K562 treated with DMSO at 1 percent for 24 hours (cell line): ENCODE data around the gene TXNDC9. TPM values are rescaled to one million over a fixed set of nuclear protein-coding genes. Genes with fewer than 3 reads are reported as not detected.

Source experiments
- total RNA-seq: library from RNA; unstranded; fragments of 300-600 nt; gene quantifications from 2 replicates; pipeline ENCODE4 v1.2.3, GENCODE V29; 2022; ENCODE audit warnings: low read depth; ENCODE audit not compliant: insufficient read depth

Gene TXNDC9, protein sequence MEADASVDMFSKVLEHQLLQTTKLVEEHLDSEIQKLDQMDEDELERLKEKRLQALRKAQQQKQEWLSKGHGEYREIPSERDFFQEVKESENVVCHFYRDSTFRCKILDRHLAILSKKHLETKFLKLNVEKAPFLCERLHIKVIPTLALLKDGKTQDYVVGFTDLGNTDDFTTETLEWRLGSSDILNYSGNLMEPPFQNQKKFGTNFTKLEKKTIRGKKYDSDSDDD
- 17.3 and 22.6 TPM in 2 replicates for total RNA-seq

DNA sequence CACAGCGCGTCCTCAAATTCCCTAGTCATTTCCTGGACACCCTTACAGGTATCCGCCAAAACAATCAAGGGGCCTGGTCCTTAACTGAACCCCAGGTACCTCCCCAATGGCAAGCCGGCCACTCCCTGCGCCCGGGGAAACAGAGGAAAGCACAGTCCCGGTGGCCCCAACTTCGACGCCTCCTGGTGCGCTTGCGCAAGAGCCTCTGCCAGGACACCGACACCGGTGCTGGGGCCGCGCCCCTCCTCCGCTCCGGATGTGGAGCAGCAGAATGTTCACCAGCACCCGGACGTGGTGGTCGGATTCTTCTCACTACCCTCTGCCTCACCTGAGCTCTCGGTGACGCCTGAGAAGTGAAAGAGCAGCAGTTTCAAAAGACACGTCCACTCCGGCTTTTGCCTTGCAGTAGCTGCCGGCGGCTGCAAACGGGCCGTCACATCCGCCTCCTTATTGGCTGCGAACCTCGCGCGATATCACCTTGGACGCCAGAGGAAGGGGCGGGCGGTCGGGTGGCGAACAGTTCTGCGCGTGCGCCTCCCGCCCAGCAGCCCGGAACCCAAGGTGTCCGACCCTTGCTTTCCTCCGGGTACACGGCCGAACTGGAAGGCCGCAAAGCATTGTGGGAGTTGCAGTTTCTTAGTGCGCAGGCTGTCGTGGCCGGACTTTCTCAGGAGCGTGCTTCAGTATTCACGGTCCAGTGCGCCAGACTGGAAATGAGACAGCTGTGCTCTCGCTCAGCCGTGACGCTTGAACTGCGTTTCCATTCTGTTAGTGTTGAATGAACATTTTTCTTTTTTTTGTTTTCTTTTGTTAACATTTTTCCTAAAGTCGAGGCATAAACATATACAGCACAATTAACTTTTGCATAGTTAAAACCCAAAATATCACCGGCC is at the start of gene TXNDC9:
Gene TXNDC9 (minus strand): TSS at position 423 of the 893 bp plus-strand sequence. CDS start 3,123 bp downstream, outside the sequence.

DNA sequence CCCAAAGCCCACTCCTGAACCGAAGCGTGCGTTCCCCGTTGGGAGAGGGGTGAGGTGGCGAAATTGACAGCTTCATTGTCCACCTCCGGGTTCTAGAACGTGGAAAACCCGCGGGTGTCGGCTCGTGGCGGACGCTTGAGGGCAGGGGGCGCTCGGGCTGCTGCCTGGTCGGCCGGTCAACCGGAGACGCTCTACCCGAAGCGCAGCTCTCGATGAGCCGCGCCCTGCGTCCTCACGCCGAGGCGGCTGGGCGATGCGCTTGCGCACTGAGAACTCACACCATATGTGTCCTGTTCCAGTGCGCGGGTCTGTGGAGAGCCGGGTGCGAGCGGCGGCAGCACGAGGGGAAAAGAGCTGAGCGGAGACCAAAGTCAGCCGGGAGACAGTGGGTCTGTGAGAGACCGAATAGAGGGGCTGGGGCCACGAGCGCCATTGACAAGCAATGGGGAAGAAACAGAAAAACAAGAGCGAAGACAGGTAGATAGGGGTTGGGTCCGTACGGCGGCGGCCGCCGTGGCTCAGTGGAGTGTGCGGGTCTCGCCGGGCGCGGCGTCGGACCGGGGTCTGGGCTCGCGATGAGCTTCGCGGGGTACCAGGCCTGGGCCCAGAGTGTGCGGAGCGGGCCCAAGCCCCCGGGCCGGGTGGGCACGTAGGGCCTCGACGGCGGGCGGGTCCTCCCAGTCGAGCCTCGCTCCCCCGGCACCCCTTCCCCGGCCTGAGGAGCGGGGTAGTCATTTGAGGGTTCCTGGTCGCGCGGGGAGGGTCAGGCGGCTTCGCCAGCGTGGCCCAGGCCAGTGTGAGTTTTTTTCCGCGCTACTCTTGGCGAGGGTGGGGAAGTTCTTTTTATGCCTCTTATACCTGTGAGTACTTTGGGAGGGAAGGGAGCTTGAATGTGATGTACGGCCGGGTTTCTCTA is 1.2 kb upstream of the TXNDC9 start, which contains the start of gene EIF5B:
Gene EIF5B (plus strand): TSS at position 277 of the 916 bp plus-strand sequence. CDS start 166 bp downstream, at position 443.

DNA sequence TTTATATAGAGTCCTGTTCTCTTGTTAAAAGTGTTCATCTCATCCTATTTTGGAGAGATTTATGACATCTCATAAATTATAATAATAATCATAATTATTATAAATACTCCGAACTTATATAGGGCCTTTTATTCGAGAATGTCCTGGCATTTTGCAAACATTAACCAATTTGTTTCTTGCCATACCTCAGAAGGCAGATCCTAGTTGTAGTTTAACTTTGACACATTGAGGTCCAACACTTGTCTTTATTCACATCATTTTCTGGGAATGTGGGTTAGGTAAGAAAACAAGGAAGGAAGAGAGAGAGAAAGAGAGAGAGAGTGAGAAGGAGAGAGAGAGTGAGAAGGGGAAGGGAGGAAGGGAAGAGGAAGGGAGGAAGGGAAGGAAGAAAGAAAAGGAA is 35.0 kb downstream of the TXNDC9 start, which contains the start of gene LYG1:
Gene LYG1 (minus strand): TSS at position 101 of the 400 bp plus-strand sequence. CDS start 5,527 bp downstream, outside the sequence.

Other genes with a start within 250 kb of the TXNDC9 start
- 0.51 TPM in 1 of 2 replicates, not detected in the other for gene C2orf15, start 194.6 kb downstream of the TXNDC9 start, total RNA-seq
- 1.3 and 1.8 TPM in 2 replicates for gene TSGA10, start 181.4 kb downstream of the TXNDC9 start, total RNA-seq
- 2.6 and 4.6 TPM in 2 replicates for gene LIPT1, start 181.4 kb downstream of the TXNDC9 start, total RNA-seq
- 20.9 and 28.5 TPM in 2 replicates for gene MITD1, start 155.3 kb downstream of the TXNDC9 start, total RNA-seq
- 26.2 and 26.8 TPM in 2 replicates for gene MRPL30, start 155.1 kb downstream of the TXNDC9 start, total RNA-seq
- gene LYG2, start 80.7 kb downstream of the TXNDC9 start, total RNA-seq: 3.2 and 3.3 TPM in 2 replicates
- gene LYG1, start 35.1 kb downstream of the TXNDC9 start, total RNA-seq: 0.92 and 1.4 TPM in 2 replicates
- gene EIF5B, start 1.1 kb upstream of the TXNDC9 start, total RNA-seq: 29.0 and 31.5 TPM in 2 replicates
- gene REV1, start 153.7 kb upstream of the TXNDC9 start, total RNA-seq: 11.7 and 14.0 TPM in 2 replicates